HPDE6-E6E7 (cell line): ENCODE data around the gene PRKD1.
"Not testable (repeated sequence)": the region's sequence is repeated elsewhere in the genome, so short reads cannot be mapped to it uniquely, and the experiment has no call there.

Experiments
- DNase-seq: peaks from one replicate; pipeline ENCODE4 v3.0.0; 2011; ENCODE audit warnings: missing footprints; ENCODE audit errors: extremely low spot score

The PRKD1 gene

DNA sequence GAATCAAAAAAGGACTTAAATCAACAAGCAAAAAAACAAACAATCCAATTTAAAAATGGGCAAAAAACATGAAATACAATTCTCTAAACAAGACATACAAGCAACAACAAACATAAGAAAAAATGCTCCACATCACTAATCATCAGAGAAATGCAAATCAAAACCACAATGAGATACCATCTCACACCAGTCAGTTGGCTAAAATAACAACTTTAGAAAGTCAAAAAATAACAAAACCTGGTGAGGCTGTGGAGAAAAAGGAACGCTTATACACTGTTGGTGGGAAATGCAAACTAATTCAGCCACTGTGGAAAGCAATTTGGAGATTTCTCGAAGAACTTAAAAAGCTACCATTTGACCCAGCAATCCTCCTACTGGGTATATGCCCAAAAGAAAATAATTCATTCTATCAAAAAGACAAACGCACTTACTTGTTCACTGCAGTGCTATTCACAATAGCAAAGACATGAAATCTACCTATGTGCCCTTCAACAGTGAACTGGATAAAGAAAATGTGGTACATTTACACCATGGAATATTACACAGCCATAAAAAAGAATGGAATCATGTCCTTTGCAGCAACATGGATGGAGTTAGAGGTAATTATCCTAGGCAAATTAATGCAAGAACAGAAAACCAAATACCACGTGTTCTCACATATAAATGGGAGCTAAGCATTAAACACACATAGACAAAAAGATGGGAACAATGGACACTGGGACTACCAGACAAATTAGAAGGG is 26.9 kb downstream of the PRKD1 start:
- DNase-seq = no peak

DNA sequence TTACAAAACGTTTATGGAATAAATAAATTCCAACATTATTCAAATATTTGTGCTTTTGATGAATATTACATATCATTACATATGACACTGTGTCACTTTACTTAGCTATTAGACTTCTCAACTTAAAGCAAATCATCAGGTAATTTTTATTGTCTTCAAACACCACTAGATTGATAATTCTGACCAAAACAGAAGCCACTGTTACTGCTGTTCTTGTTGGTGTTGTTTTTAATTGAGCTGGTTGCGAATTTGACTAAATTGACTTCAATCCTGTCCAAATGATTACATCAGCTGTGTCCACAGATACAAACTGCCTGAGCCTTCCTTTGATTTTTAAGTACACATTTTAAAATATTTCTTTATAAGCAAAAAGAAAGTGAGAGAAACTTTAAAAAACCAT is 29.2 kb downstream of the PRKD1 start:
- DNase-seq = no peak

DNA sequence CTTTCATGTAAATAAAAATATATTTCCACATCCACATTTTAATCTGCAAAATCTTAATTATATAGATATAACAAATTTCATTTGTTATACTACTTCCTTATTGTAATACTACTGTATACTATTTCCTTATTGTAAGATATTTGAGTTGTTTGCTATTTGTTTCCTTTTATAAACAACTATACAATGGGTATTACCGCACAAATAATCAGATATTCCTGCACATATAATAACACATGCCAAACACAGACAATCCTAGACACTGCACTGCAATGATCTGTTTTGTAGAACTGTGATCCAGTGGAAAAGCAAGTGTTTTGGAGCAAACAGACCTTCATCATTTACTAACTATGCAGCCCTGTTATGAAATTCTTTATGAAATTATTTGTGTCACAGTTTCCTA is 30.5 kb downstream of the PRKD1 start:
- DNase-seq = no peak

DNA sequence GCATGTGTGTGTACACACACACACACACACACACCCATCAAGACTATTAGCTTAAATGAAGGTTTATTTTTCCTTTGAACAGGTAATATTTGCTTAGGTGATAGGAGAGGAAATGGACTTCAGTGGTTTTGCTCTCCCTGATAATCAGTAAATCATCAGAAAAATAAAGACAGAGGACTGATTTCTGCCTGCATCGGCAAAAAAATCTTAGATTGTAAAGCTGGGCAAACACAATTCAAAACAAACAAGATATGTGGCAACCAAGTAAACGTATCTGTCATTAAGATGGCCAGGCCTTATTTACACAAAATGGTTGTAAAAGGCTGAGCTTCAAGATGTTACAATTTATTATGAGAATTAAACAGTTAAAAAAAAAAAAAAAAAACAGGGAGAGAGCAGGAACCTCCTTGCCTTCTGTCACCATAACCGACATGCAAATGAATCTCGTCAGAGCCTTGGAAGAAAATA is 31.3 kb downstream of the PRKD1 start:
- DNase-seq = no peak

DNA sequence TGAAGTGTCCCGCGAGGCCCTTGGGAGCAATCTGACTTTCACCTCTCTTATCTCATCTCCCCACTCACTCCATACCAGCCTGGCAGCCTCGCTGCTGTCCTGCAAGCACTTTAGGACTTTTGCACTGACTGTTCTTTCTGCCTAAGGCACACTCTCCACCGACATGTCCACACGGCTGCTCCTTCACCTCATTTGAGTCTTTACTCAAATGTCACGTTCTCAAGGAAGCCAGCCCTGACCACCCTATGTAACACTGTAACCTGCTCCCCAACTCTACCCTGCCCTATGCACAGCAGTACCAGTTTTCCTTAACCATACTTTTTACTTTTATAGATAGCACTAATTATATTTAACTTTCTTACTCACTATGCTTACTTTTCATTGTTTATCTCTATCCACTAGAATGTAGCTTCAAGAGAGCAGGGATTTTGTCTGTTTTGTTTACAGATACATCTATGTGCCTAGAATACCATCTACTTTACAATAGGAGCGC is 32.0 kb downstream of the PRKD1 start:
- no peak for DNase-seq

DNA sequence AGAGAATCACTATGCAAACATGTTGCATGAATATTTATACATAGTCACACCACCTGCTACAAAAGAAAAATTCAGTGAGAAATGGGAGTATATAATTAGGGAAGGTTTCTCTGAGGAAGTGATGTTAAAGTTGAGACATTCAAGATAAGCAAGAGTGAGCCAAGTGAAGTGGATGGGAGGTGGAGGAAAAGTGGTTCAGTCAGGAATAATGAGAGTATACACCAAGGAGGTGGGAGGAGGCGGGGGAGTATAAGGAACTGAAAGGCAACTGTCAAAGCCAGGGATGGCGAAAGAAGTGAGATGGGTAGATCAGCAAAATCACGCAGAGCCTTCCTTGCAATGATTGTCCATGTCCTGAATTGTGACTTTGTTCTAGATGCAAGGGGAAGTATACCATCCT is 33.7 kb downstream of the PRKD1 start:
- no peak for DNase-seq

DNA sequence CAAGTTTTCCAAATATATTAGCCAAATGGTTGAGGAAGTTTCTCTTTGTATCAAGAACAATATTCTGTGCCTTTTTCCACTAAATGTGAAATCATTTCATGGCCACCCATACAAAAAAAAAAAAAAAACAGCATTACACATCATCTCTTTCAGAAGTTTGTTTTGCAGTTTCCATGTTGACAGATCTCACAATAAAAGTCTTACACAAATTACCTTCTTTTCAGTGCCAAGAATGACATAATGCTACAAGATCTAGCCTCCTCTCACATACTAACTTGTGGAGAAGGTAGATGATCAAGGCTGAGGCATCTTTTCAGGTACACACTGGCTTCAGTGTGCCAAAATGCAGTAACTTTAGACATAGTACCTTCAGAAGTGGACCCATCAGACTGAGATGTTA is 35.3 kb downstream of the PRKD1 start:
- DNase-seq = no peak

DNA sequence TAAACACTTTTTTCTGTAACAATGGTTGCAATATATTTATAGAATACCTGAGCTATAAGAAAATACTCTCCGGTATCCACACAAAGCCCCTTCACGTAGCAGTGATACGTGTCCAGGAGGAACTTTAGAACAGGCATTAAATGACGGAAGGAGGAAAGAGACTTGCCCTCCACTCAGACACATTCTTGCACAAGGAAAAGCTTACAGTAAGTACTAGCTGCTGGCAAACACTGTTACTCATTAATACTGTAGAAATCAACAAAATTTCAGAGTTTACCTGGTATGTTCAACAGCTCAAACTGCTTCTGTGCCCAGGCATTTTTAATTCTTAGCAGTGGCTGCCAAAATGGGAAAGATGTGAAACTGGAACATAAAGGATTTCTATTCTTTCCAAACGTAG is 41.7 kb downstream of the PRKD1 start:
- no peak for DNase-seq

DNA sequence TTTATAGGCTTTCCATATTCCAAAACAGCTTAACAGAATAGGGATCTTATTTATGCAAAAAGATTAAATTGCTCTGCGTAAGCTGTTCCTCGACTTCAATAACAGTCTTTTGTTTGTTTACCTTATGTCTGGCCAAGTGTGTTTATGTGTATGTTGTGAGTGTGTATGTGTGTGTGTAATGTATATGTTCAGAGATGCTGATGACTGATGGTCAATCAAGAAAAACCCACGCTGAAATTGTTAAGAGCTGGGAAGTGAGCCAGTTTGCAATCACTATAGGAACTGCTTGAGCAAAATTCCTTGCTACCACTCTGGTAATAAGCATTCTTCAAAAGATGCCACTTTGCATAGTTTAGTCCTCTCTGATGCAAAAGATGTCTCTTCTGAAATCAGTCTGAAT is 59.6 kb downstream of the PRKD1 start:
- DNase-seq = no peak

DNA sequence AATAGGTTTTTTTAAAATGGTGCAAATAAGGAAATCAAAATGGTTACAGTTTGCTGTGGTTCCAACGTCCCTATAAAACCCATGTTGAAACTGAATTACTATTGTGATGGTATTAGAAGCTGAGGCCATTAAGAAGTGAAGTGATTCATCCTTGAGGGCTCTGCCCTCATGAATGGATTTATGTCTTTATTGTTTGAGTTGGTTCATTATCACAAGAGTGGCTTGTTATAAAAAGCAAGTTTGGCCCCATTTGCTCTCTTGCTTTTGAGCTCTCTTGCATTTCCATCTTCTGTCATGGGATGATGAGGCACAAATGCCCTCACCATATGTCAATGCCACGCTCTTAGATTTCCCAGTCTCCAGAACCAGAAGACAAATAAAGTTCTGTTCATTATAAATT is 62.3 kb downstream of the PRKD1 start:
- DNase-seq = no peak

DNA sequence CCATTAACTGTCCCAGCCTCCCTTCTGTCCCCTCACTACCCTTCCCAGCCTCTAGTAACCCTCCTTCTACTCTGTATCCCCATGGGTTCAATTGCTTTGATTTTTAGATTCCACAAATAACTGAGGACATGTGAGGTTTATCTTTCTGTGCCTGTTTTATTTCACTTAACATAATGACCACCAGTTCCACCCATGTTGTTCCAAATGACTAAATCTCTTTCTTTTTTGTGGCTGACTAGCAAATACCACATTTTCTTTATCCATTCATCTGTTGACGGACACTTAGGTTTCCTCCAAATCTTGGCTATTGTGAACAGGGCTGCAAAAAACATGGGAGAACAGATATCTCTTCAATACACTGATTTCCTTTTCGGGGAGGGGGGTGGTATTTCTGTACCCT is 65.7 kb downstream of the PRKD1 start:
- no peak for DNase-seq

DNA sequence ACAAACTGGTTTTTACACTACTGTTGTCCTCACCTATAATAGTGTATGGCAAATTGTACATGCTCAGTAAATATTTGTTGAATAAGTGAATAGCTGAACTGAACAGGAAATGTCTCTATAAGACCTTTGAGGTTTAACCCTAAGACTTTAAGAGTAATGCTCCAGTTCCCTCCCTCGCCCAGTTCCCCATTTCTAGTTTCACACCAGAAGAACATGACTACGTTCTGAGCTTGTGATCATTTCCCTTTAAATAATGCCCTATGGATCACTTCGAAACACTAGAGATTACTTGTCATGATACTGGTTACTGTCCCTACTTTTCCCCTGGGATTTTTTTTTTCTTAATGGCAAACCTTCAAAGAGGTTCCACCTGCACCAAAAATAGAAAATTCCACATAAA is 69.3 kb downstream of the PRKD1 start:
- no peak for DNase-seq

DNA sequence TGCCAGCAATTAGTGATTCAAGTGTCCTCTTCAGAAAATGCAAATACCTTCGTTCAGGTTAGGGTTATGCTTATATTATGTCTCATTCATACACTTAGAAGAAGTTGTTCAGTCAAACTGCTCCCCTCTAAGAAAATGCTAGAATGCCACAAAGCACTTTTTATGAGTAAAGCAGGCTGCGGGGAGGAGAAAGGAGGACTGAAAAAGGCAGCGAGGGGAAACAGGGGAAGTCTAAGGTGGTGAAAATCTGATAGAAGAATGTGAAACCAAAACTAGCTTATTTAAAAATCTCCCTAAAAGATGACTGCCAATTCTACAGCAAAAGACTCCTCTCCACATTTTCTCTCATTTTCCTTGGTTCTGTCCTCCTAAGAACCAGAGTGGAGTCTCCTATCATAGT is 70.1 kb downstream of the PRKD1 start:
- DNase-seq = no peak

DNA sequence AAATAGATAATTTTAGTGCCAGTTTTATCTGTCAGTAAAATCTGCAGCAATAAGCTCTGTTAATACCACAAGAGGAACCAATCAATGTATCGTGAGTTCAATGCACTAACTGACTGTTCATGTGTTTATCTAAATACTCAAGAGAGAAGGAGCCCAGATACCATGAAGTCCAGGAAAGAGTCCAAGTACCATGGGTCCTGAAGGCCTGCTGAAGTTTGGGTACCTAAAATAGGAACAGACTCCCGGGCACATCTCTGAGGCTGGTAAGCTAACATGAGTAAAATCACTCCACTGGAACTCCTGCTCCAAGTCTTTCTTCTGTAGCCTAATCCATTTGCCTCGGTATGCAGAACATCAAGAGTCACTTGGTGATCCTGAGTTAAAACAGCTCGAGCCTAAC is 71.1 kb downstream of the PRKD1 start:
- DNase-seq = no peak

DNA sequence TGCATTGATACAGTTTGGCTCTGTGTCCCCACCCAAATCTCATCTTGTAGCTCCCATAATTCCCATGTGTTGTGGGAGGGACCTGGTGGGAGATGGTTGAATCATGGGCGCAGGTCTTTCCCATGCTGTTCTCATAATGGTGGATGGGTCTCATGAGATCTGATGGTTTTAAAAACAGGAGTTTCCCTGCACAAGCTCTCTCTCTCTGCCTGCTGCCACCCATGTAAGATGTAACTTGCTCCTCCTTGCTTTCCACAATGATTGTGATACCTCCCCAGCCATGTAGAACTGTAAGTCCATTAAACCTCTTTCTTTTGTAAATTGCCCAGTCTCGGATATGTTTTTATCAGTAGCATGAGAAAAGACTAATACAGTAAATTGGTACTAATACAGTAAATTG is 74.0 kb downstream of the PRKD1 start:
- not testable (repeated sequence) for DNase-seq

DNA sequence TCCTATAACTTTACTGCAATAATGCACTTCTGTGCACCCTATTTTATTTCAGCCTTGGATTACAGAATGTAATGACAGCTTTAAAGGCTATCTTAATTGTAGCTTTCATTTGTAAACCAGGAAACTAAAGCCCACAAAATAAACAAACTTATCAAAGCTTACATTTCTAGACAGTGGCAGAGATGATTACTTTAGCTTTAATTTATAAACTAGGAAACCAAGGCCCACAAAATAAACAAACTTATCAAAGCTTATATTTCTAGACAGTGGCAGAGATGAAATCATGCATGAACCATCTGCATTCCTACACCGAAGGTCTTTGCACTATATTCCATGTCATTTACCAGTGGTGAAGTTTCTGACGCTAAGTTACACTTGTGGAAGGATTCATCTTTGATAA is 74.4 kb downstream of the PRKD1 start:
- DNase-seq = no peak

DNA sequence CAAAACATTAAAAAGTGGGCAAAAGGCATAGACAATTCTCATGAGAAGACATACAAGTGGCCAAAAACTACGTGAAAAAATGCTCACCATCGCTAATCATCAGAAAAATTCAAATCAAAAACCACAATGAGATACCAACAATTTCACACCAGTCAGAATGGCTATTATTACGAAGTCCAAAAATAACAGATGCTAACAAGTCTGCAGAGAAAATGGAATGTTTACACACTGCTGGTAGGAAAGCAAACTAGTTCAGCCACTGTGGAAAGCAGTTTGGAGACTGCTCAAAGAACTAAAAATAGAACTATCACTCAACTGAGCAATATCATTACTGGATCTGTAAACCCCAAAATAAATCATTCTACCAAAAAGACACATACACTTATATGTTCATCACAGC is 76.2 kb downstream of the PRKD1 start:
- no peak for DNase-seq

DNA sequence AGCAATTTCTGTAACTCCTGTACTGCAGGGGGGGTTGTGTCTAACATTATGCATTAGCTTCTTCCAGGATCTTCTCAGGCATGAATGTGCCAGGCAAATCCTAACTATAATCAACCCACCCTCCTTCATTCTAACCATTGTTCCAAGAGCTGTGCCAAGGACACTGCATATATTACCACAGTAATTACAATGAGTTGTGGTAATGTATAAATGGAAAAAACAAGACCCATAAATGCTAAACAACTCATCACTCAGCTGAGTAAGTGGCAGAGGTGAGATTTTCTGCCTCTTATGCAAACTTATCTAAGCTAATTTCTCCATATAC is 80.6 kb downstream of the PRKD1 start:
- no peak for DNase-seq

DNA sequence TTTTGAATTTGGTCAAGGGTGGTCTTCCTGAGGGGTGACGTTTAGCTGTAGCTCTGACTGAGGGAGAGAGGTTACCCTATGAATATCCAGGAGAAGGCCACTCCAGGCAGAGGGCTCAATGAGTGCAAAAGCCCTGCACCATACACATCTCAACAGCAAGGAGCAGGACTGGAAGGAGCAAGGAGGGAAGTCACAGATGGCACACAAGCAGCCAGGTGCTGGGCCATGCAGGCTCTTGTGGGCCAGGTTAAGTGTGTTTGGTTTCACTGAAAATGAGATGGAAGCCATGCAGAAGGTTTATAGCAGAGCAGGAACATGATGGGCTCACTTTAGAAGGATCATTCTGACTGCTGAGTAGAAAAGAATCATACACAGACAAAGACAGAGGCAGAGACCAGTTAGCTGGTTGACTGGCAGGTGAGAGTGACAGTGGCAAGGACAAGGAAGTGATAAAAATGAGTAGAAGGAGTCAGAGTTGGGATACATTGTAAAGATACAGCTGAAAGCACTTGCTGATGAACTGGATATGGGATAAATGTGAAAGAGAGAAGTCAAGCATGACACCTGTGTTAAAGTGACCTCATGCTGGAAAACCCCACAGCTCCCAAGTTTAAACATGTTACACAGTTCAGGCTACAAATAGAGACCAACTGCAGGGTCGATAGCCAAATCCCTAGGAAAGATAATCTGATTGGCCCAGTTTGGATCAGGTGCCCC is 81.2 kb downstream of the PRKD1 start:
- DNase-seq = no peak

DNA sequence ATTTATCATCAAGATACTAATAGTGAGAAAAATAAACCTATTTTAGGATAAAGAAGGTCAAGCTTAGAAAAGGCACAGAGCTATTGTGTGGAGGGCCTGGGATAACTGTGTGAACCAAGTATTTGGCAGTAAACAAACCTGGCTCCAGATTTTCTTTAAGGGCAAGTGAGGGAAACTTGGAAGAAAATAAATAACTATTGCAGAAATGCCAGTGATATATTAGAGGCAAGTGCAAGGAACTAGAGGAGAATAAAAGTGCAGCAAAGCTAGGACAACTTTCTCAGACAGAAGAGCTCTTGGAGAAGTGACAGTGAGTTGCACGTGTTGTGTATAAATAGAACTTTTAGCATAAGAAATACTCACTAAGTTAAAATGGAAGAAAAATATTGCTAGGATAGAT is 83.7 kb downstream of the PRKD1 start:
- DNase-seq = no peak

DNA sequence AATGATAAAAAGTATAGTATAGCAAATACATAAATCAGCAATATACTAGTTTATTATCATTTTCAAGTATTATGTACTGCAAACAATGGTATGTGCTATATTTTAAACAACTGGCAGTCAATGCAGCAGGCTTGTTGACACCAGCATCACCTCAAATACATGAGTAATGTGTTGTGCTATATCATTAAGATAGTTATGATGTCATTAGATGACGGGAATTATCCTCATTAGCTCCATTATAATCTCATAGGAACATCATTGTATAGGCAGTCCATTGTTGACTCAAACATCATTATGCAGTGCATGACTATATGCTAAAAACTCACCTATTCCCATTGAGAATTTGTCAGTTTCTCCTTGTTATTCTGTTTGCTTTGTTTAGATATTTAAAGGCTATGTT is 85.4 kb downstream of the PRKD1 start:
- DNase-seq = no peak

DNA sequence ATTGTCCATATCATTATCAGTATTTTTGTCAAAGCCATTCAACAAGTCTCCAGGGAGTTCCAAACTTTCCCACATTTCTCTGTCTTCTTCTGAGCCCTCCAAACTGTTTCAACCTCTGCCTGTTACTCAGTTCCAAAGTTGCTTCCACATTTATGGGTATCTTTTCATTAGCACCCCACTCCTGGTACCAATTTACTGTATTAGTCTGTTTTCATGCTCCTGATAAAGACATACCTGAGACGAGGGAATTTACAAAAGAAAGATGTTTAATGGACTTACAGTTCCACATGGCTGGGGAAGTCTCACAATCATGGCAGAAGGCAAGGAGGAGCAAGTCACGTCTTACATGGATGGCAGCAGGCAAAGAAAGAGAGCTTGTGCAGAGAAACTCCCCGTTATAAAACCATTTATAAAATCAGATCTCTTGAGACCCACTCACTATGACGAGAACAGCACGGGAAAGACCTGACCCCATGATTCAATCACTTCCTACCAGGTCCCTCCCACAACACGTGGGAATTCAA is 87.2 kb downstream of the PRKD1 start:
- DNase-seq = not testable (repeated sequence)

DNA sequence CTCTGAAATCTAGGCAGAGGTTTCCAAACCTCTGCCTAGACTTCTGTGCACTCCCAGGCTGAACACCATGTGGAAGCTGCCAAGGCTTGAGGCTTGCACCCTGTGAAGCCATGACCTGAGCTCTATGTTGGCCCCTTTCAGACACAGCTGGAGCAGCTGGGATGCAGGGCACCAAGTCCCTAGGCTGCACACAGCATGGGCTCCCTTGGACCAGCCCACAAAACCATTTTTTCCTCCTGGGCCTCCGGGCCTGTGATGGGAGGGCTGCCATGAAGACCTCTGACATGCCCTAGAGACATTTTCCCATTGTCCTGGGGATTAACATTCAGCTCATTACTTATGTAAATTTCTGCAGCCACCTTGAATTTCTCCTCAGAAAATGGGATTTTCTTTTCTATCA is 88.0 kb downstream of the PRKD1 start:
- DNase-seq = not testable (repeated sequence)
